ENCODE results near the gene GREB1. TPM values are rescaled to one million over a fixed set of nuclear protein-coding genes. Genes with fewer than 3 reads are reported as not detected.

Gene GREB1
- total RNA-seq, 1 donor from 2014 or later = 30.8 TPM

DNA sequence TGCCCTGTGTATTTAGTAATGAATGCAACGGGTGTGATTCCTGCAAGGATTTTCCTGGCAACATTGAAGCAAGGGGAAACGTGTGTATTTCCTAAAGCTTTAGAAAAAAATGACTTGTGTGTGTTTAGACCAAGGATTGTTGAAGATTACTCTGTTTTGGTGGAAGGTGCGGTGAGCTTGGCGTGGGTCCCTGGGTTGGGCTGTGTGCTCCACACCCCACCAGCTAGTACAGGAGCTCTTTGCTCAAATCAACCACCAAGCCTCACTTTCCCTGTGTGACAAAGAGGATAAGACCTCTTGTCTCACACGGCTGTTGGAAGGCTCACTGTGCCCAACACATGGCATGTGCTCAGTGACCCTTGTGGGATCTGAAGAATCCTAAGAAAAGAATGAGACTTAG is 21.4 kb upstream of the GREB1 start:
- Histone ChIP-seq H3K9me3 (ENCODE audit: low read depth) (no peaks in the 10 kb centered on the region), H3K36me3 (no peaks in the 10 kb centered on the region), H3K79me2 (ENCODE audit: low read depth) (peaks cover 90% of the 10 kb centered on the region), H3F3A (ENCODE audit: low read depth) (peaks cover 42% of the 10 kb centered on the region), H4K20me1 (ENCODE audit: low read depth) (peaks cover 37% of the 10 kb centered on the region), H3K27me3 (no peaks in the 10 kb centered on the region), H2AFZ (replicated peaks) (no peak overlapping the region), H3K9ac (no peak overlapping the region), H3K4me2 (peak overlapping the region; percentile 11), H3K4me1 (peaks cover 63% of the 10 kb centered on the region), H3K4me3 (no peak overlapping the region), H3K27ac (peak overlapping the region; percentile 68)
- Mint-ChIP-seq H3K36me3 (peaks cover 42% of the 10 kb centered on the region), H3K4me1 (peaks cover 84% of the 10 kb centered on the region), H3K27me3 (ENCODE audit: insufficient read depth, low read depth) (peaks cover 4% of the 10 kb centered on the region), H3K9me3 (peaks cover 6% of the 10 kb centered on the region), H3K27ac (peak overlapping the region; percentile 85), H3K4me3 (no peak overlapping the region)
- TF ChIP-seq, protein P1, sequence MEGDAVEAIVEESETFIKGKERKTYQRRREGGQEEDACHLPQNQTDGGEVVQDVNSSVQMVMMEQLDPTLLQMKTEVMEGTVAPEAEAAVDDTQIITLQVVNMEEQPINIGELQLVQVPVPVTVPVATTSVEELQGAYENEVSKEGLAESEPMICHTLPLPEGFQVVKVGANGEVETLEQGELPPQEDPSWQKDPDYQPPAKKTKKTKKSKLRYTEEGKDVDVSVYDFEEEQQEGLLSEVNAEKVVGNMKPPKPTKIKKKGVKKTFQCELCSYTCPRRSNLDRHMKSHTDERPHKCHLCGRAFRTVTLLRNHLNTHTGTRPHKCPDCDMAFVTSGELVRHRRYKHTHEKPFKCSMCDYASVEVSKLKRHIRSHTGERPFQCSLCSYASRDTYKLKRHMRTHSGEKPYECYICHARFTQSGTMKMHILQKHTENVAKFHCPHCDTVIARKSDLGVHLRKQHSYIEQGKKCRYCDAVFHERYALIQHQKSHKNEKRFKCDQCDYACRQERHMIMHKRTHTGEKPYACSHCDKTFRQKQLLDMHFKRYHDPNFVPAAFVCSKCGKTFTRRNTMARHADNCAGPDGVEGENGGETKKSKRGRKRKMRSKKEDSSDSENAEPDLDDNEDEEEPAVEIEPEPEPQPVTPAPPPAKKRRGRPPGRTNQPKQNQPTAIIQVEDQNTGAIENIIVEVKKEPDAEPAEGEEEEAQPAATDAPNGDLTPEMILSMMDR (IDR thresholded peaks at IDR 0.05) = no peak
- peak; percentile 47 for DNase-seq (ENCODE audit: low spot score)

DNA sequence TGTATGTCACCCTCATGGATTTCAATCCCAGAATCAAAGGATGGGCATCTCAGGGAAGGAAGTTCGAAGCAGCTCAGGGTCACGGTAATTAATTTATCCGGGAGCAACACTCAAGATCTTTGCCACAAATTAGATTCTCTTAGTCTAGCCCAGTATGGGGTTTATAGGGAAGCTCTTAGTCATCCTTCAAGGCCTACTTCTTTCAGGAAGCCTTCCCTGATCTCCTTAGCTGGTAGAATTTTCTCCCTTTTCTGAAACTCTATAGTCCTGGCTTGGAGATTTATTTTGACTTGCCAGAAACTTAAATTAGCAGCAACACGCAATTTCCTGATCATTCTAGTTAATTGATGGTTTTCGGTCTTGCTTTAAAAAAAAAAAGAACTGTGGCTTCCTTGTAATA is 20.5 kb upstream of the GREB1 start:
- H3K27ac Mint-ChIP-seq = peak overlapping the region; percentile 85
- H3K4me3 ChIP-seq = no peak overlapping the region
- TF ChIP-seq EZH2 (IDR thresholded peaks at IDR 0.05) (no peak), EZH2phosphoT487 (IDR thresholded peaks at IDR 0.05) (no peak)
- TF ChIP-seq, protein P1 (IDR thresholded peaks at IDR 0.05) = no peak
- no peak overlapping the region for H2AFZ ChIP-seq (replicated peaks)
- no peaks in the 10 kb centered on the region for H3K27me3 ChIP-seq
- H4K20me1 ChIP-seq (ENCODE audit: low read depth) = peaks cover 37% of the 10 kb centered on the region
- peaks cover 44% of the 10 kb centered on the region for H3K36me3 Mint-ChIP-seq
- DNase-seq (ENCODE audit: low spot score) = no peak
- no peak overlapping the region for H3K4me3 Mint-ChIP-seq
- H3K27me3 Mint-ChIP-seq (ENCODE audit: insufficient read depth, low read depth) = peaks cover 4% of the 10 kb centered on the region
- no peak overlapping the region for H3K27ac ChIP-seq
- H3K9ac ChIP-seq = no peak overlapping the region
- peaks cover 86% of the 10 kb centered on the region for H3K4me1 Mint-ChIP-seq
- peaks cover 42% of the 10 kb centered on the region for H3F3A ChIP-seq (ENCODE audit: low read depth)
- peaks cover 63% of the 10 kb centered on the region for H3K4me1 ChIP-seq
- H3K36me3 ChIP-seq = no peaks in the 10 kb centered on the region
- peaks cover 12% of the 10 kb centered on the region for H3K9me3 Mint-ChIP-seq
- H3K79me2 ChIP-seq (ENCODE audit: low read depth) = peaks cover 90% of the 10 kb centered on the region
- H3K9me3 ChIP-seq (ENCODE audit: low read depth) = no peaks in the 10 kb centered on the region
- H3K4me2 ChIP-seq = peak overlapping the region; percentile 11

DNA sequence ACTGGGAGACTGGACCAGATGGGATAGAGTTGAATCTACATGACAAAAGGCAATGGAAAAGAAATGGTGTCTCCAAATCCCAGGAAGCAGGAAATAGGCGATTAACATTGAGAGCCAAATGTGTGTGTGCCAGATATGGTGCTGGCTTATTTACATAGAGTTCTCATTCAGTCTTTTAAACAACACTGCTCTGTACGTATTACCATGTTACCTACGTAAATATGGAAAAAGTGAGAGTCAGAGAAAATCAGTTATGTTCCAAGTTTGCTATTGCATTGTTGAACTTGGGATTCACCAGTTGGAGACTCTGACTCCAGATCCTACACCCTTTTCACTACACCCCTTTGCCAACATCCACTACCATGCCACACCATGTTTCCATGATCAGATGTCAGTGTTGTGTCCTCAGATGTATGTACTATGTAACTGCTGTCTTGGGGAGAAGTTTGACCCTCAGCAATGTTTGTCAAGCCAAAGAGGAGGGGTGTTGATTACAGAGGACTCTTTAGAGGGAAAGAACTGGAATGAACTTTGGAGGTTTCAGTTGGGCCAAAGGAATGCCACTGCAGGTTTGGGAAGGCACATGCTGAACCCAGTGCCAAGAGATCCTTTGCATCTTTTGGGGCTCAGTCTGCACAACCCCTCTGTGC is 19.6 kb upstream of the GREB1 start:
- peaks cover 12% of the 10 kb centered on the region for H3K9me3 Mint-ChIP-seq
- Histone ChIP-seq H3K27me3 (no peaks in the 10 kb centered on the region), H3F3A (ENCODE audit: low read depth) (peaks cover 42% of the 10 kb centered on the region), H3K9me3 (ENCODE audit: low read depth) (no peaks in the 10 kb centered on the region), H2AFZ (replicated peaks) (no peak overlapping the region), H3K79me2 (ENCODE audit: low read depth) (peaks cover 94% of the 10 kb centered on the region), H3K4me1 (peaks cover 63% of the 10 kb centered on the region), H3K36me3 (no peaks in the 10 kb centered on the region), H3K27ac (no peak overlapping the region), H3K4me2 (peak overlapping the region; percentile 69), H4K20me1 (ENCODE audit: low read depth) (peaks cover 37% of the 10 kb centered on the region), H3K9ac (no peak overlapping the region), H3K4me3 (no peak overlapping the region)
- H3K4me1 Mint-ChIP-seq = peaks cover 83% of the 10 kb centered on the region
- no peak for DNase-seq (ENCODE audit: low spot score)
- H3K27me3 Mint-ChIP-seq (ENCODE audit: insufficient read depth, low read depth) = peaks cover 4% of the 10 kb centered on the region
- H3K36me3 Mint-ChIP-seq = peaks cover 45% of the 10 kb centered on the region
- no peak for TF ChIP-seq EZH2 (IDR thresholded peaks at IDR 0.05)
- TF ChIP-seq, protein P1 (IDR thresholded peaks at IDR 0.05) = no peak
- TF ChIP-seq EZH2phosphoT487 (IDR thresholded peaks at IDR 0.05) = no peak
- H3K4me3 Mint-ChIP-seq = peak overlapping the region; percentile 15
- peak overlapping the region; percentile 85 for H3K27ac Mint-ChIP-seq
